Parathyroid adenoma (tissue), 2 donors: ENCODE measurements around the gene ZNF526.

Experiments used
- H2AFZ ChIP-seq: fragments of 300-600 bp; sonication (generic); one replicate; pipeline ENCODE4 v1.7.0; 2017; ENCODE audit warnings: antibody characterized with exemption, mild to moderate bottlenecking
- H3K27ac ChIP-seq: fragments of 300-600 bp; sonication (generic); one replicate; pipeline ENCODE4 v1.7.0; 2017
- H3K27me3 ChIP-seq: fragments of 300-600 bp; sonication (generic); one replicate; pipeline ENCODE4 v1.7.0; 2017; ENCODE audit warnings: low read length; ENCODE audit not compliant: control insufficient read depth, insufficient read depth
- H3K36me3 ChIP-seq: fragments of 300-600 bp; sonication (generic); one replicate; pipeline ENCODE4 v1.7.0; 2017; ENCODE audit warnings: low read length; ENCODE audit not compliant: control insufficient read depth, insufficient read depth
- H3K4me1 ChIP-seq: fragments of 300-600 bp; sonication (generic); one replicate; pipeline ENCODE4 v1.7.0; 2017; ENCODE audit warnings: control low read depth
- H3K4me2 ChIP-seq: fragments of 300-600 bp; sonication (generic); one replicate; pipeline ENCODE4 v1.7.0; 2017; ENCODE audit warnings: low read length
- H3K4me3 ChIP-seq: fragments of 300-600 bp; sonication (generic); one replicate; pipeline ENCODE4 v1.7.0; 2017; ENCODE audit warnings: low read depth, low read length
- H3K79me2 ChIP-seq: fragments of 300-600 bp; sonication (generic); one replicate; pipeline ENCODE4 v1.7.0; 2017; ENCODE audit warnings: control low read depth
- H3K9ac ChIP-seq: fragments of 300-600 bp; sonication (generic); one replicate; pipeline ENCODE4 v1.7.0; 2017; ENCODE audit warnings: mild to moderate bottlenecking
- H3K9me3 ChIP-seq: fragments of 300-600 bp; sonication (generic); one replicate; pipeline ENCODE4 v1.7.0; 2017; ENCODE audit warnings: low read length; ENCODE audit not compliant: control insufficient read depth
- TF ChIP-seq, protein P1 (sequence below): fragments of 300-600 bp; sonication (generic); IDR thresholded peaks from one replicate; pipeline ENCODE4 v1.7.0; 2017; ENCODE audit warnings: antibody characterized with exemption, mild to moderate bottlenecking
- donor health status: primary hyperparathyroidism.

ZNF526 gene

DNA sequence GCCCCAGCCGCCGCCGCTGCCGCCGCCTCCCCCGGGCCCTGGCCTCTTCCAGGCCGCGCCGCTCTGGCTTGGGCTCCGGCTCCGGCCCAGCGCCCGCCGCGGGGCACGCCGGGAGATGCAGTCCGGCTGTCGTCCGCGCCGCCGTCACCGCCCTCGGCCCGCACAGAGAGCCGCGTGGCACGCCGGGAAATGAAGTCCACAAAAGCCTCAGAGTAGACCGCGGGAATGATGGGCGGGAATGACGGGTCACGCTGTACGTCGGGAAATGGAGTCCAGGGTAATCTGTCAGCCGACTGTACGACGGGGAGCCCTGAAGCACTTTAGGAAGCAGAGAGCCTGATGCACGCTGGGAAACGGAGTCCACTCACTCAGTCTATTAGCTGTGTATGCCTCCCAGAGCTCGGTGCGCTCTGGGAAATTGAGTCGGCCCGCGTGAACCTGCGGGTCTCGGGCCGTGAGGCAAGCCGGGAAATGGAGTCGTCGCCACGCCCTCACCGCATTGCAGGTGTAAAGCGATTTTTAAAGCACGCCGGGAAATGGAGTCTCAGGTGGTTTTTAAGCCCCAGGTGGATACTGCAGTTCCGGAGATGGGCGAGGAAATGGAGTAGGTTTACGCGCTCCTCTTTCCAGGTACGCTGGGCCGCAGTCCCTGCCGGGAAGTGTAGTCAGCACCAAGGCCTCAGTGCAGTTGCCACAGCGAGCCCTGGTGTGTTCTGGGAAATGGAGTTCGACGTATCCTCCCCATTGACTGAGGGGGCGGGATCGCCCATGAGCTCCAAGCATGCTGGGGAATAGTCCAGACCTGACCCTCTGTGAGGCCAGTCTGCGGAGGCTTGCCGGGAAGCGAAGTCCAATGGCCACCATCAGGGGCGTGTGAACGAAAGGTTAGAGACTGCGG is 22.6 kb downstream of the ZNF526 start, which contains the start of gene GSK3A:
Gene GSK3A (minus strand): TSS at position 91 of the 898 bp plus-strand sequence. CDS start 137 bp downstream, outside the sequence.
- H3K4me1 ChIP-seq: peaks cover 6% of the 10 kb centered on the region
- peaks cover 31% of the 10 kb centered on the region for H3K79me2 ChIP-seq
- H3K27ac ChIP-seq: peak within 1 kb of the TSS; percentile 87
- H3K4me3 ChIP-seq: peak within 1 kb of the TSS; percentile 74
- H3K4me2 ChIP-seq: peak within 1 kb of the TSS; percentile 80
- peak within 1 kb of the TSS; percentile 68 for H3K9ac ChIP-seq
- no peaks in the 10 kb centered on the region for H3K36me3 ChIP-seq
- peak within 1 kb of the TSS; percentile 80 for H2AFZ ChIP-seq
- TF ChIP-seq, protein P1, sequence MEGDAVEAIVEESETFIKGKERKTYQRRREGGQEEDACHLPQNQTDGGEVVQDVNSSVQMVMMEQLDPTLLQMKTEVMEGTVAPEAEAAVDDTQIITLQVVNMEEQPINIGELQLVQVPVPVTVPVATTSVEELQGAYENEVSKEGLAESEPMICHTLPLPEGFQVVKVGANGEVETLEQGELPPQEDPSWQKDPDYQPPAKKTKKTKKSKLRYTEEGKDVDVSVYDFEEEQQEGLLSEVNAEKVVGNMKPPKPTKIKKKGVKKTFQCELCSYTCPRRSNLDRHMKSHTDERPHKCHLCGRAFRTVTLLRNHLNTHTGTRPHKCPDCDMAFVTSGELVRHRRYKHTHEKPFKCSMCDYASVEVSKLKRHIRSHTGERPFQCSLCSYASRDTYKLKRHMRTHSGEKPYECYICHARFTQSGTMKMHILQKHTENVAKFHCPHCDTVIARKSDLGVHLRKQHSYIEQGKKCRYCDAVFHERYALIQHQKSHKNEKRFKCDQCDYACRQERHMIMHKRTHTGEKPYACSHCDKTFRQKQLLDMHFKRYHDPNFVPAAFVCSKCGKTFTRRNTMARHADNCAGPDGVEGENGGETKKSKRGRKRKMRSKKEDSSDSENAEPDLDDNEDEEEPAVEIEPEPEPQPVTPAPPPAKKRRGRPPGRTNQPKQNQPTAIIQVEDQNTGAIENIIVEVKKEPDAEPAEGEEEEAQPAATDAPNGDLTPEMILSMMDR: no peak
- no peaks in the 10 kb centered on the region for H3K27me3 ChIP-seq
- H3K9me3 ChIP-seq: no peaks in the 10 kb centered on the region

GRCh38 chr19:42244347-42245220 is 24.5 kb downstream of the ZNF526 start:
- Histone ChIP-seq H3K4me2 (peak overlapping the region; percentile 76), H3K4me3 (peak overlapping the region; percentile 71), H3K9ac (no peak overlapping the region), H3K4me1 (peaks cover 6% of the 10 kb centered on the region), H3K27me3 (no peaks in the 10 kb centered on the region), H2AFZ (peak overlapping the region; percentile 80), H3K9me3 (no peaks in the 10 kb centered on the region), H3K36me3 (no peaks in the 10 kb centered on the region), H3K27ac (peak overlapping the region; percentile 87), H3K79me2 (peaks cover 23% of the 10 kb centered on the region)
- TF ChIP-seq, protein P1: peak; percentile 79

DNA sequence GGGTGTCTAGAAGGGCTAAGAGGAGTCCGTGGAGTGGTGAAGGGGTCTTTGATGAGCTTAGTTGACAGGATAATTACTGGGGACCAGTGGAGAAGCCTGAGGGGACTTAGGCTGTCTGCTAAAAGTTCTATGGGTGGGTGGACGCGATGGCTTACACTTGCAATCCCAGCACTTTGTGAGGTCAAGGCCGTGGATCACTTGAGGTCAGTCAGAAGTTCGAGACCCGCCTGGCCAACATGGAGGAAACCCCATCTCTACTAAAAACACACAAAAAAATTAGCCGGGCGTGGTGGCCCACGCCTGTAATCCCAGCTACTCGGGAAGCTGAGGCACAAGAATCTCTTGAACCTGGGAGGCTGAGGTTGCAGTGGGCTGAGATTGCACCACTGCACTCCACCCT is 25.1 kb downstream of the ZNF526 start:
- H3K27ac ChIP-seq: peak overlapping the region; percentile 87
- H3K9ac ChIP-seq: no peak overlapping the region
- peak overlapping the region; percentile 80 for H2AFZ ChIP-seq
- TF ChIP-seq, protein P1: no peak
- H3K79me2 ChIP-seq: peaks cover 18% of the 10 kb centered on the region
- H3K4me3 ChIP-seq: peak overlapping the region; percentile 71
- H3K4me1 ChIP-seq: peaks cover 6% of the 10 kb centered on the region
- no peaks in the 10 kb centered on the region for H3K36me3 ChIP-seq
- no peaks in the 10 kb centered on the region for H3K9me3 ChIP-seq
- H3K4me2 ChIP-seq: peak overlapping the region; percentile 36
- H3K27me3 ChIP-seq: no peaks in the 10 kb centered on the region

- Histone ChIP-seq H3K79me2 (peaks cover 7% of the 10 kb centered on the region), H3K27me3 (no peaks in the 10 kb centered on the region), H3K9ac (no peak overlapping the region), H2AFZ (no peak overlapping the region), H3K4me1 (peaks cover 11% of the 10 kb centered on the region), H3K27ac (peak overlapping the region; percentile 25), H3K9me3 (no peaks in the 10 kb centered on the region), H3K36me3 (no peaks in the 10 kb centered on the region), H3K4me2 (no peak overlapping the region), H3K4me3 (no peak overlapping the region)
- TF ChIP-seq, protein P1: peak; percentile 66
These were observed 26.2 kb downstream of the ZNF526 start for GRCh38 chr19:42246143-42246921.
